Loucy (cell line): Measurements from ENCODE around the gene MAP6.

Source experiments
- CTCF ChIP-seq: fragments of 200-600 bp; sonication (generic); conservative IDR thresholded peaks from 2 replicates; pipeline ENCODE4 v1.5.1; 2014; ENCODE audit warnings: mild to moderate bottlenecking, antibody characterized with exemption, low read length
- EZH2phosphoT487 ChIP-seq: fragments of 200-600 bp; IDR thresholded peaks from 2 replicates; pipeline ENCODE4 v1.6.1; 2018; ENCODE audit warnings: antibody characterized with exemption, mild to moderate bottlenecking, moderate library complexity, borderline replicate concordance

- TF ChIP-seq CTCF, result no peak
- no peak for TF ChIP-seq EZH2phosphoT487
These were observed 35.3 kb downstream of the MAP6 start for GRCh38 chr11:75633409-75634066.
